HCT116 (cell line): ENCODE measurements around the gene UMPS.

Experiments
- CEBPB ChIP-seq: IDR thresholded peaks from 2 replicates; pipeline ENCODE4 v1.6.1; 2012; ENCODE audit warnings: low read depth
- ELF1 ChIP-seq: IDR thresholded peaks from 2 replicates; pipeline ENCODE4 v1.6.1; 2012; ENCODE audit warnings: low read depth, borderline replicate concordance
- EZH2phosphoT487 ChIP-seq: fragments of 200-600 bp; IDR thresholded peaks from 2 replicates; pipeline ENCODE4 v1.6.1; 2018; ENCODE audit warnings: antibody characterized with exemption, borderline replicate concordance
- FOSL1 ChIP-seq: IDR thresholded peaks from 2 replicates; pipeline ENCODE4 v1.6.1; 2012; ENCODE audit warnings: low read depth
- POLR2A ChIP-seq: IDR thresholded peaks from 2 replicates; pipeline ENCODE4 v1.7.0; 2011; ENCODE audit warnings: borderline replicate concordance; ENCODE audit not compliant: insufficient read depth, insufficient read length; ENCODE audit errors: extremely low read depth
- POLR2AphosphoS5 ChIP-seq: IDR thresholded peaks from 2 replicates; pipeline ENCODE4 v1.6.1; 2011; ENCODE audit warnings: mild to moderate bottlenecking, low read depth, low read length, moderate library complexity
- RAD21 ChIP-seq: IDR thresholded peaks from 2 replicates; pipeline ENCODE4 v1.6.1; 2012; ENCODE audit warnings: low read depth, mild to moderate bottlenecking
- SP1 ChIP-seq: IDR thresholded peaks from 2 replicates; pipeline ENCODE4 v1.6.1; 2012; ENCODE audit warnings: low read depth
- TCF7L2 ChIP-seq: IDR thresholded peaks from 2 replicates; pipeline ENCODE4 v1.7.0; 2011; ENCODE audit warnings: borderline replicate concordance, inconsistent platforms; ENCODE audit not compliant: insufficient read depth, insufficient read length; ENCODE audit errors: extremely low read depth
- YY1 ChIP-seq: IDR thresholded peaks from 2 replicates; pipeline ENCODE4 v1.6.1; 2011; ENCODE audit warnings: low read length, low read depth, moderate library complexity, mild to moderate bottlenecking; ENCODE audit not compliant: insufficient replicate concordance; ENCODE audit errors: extremely low read depth
- ZFX ChIP-seq: fragments of 450-650 bp; IDR thresholded peaks from 2 replicates; pipeline ENCODE4 v1.6.1; 2017
- ZNF274 ChIP-seq: fragments of 200-500 bp; sonication (Bioruptor generic); IDR thresholded peaks from 2 replicates; pipeline ENCODE4 v1.6.1; 2014; ENCODE audit warnings: mild to moderate bottlenecking, low read depth, low read length, inconsistent platforms
- TF ChIP-seq, protein P1 (sequence below), 3 experiments: fragments of 200-600 bp in 1 of 3; sonication (generic) in 1 of 3; IDR thresholded peaks in 2 of 3; conservative IDR thresholded peaks in 1 of 3; 2 replicates each; pipeline ENCODE4 v1.5.1; 2012 to 2017; ENCODE audit warnings: low read depth in 2 of 3, low read length in 2 of 3, antibody characterized with exemption in 1 of 3, borderline replicate concordance in 1 of 3, control low read depth in 1 of 3, mild to moderate bottlenecking in 1 of 3, mixed read lengths in 1 of 3, mixed run types in 1 of 3, moderate library complexity in 1 of 3; ENCODE audit not compliant: insufficient read depth in 1 of 3
- TF ChIP-seq, protein P2 (sequence below): IDR thresholded peaks from 2 replicates; pipeline ENCODE4 v1.6.1; 2012

DNA sequence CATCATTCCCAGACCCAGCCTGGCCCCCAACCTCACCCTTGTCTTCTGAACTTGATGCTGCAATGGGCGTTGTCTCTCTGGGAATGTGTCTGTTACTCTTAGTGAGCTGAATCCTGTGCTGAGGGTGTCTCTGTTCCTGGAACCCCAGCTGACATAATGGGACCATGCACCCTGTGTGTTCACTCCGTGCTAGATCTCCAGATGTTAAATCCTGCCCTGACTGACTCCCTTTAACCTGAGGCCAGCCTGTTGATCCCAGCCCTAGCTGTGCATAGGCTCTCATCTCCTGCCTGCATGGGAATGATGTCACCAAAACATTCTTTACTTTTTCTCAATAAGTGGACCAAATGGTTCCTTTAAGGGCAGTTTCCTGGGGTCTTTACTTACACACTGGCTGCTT lies 48.0 kb upstream of the UMPS start:
- TF ChIP-seq ZFX (no peak), RAD21 (no peak), POLR2AphosphoS5 (no peak), YY1 (no peak), FOSL1 (no peak), TCF7L2 (no peak), ELF1 (no peak), ZNF274 (no peak), CEBPB (no peak), EZH2phosphoT487 (no peak), SP1 (no peak), POLR2A (no peak)
- TF ChIP-seq, protein P1, sequence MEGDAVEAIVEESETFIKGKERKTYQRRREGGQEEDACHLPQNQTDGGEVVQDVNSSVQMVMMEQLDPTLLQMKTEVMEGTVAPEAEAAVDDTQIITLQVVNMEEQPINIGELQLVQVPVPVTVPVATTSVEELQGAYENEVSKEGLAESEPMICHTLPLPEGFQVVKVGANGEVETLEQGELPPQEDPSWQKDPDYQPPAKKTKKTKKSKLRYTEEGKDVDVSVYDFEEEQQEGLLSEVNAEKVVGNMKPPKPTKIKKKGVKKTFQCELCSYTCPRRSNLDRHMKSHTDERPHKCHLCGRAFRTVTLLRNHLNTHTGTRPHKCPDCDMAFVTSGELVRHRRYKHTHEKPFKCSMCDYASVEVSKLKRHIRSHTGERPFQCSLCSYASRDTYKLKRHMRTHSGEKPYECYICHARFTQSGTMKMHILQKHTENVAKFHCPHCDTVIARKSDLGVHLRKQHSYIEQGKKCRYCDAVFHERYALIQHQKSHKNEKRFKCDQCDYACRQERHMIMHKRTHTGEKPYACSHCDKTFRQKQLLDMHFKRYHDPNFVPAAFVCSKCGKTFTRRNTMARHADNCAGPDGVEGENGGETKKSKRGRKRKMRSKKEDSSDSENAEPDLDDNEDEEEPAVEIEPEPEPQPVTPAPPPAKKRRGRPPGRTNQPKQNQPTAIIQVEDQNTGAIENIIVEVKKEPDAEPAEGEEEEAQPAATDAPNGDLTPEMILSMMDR (IDR thresholded peaks at IDR 0.05 in 2 of 3, conservative IDR thresholded peaks at IDR 0.05 in 1 of 3; ENCODE audit: borderline replicate concordance in 1 of 3, insufficient read depth in 1 of 3, low read depth in 2 of 3, low read length in 2 of 3): no peak
- TF ChIP-seq, protein P2, sequence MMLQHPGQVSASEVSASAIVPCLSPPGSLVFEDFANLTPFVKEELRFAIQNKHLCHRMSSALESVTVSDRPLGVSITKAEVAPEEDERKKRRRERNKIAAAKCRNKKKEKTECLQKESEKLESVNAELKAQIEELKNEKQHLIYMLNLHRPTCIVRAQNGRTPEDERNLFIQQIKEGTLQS: no peak
